ENCODE data around the gene UBE2N. TPM values are rescaled to one million over a fixed set of nuclear protein-coding genes. Genes with fewer than 3 reads are reported as not detected.
A peak's percentile ranks its signal among the peaks of the same experiment; 100 is the strongest.

The UBE2N gene
- total RNA-seq, 4 donors from 2014 or later, result 18.0 to 26.4 (median 22.1) TPM

GRCh38 chr12:93430280-93430679 lies 11.5 kb downstream of the UBE2N start:
- Histone ChIP-seq H3K36me3 (no peaks in the 10 kb centered on the region), H3K27ac (no peak overlapping the region), H3K4me1 (peaks cover 0 to 16% (median 11%) of the 10 kb centered on the region in 4 donors), H3K4me3 (no peak overlapping the region), H3K27me3 (no peaks in the 10 kb centered on the region), H3K9me3 (no peaks in the 10 kb centered on the region)
- TF ChIP-seq CTCF (IDR thresholded peaks at IDR 0.05), result no peak
- TF ChIP-seq POLR2A (IDR thresholded peaks at IDR 0.05), result no peak
- DNase-seq, result no peak

- DNase-seq, result no peak
- no peak for TF ChIP-seq CTCF (IDR thresholded peaks at IDR 0.05)
- TF ChIP-seq POLR2A (IDR thresholded peaks at IDR 0.05), result no peak
- H3K4me3 ChIP-seq, result no peak overlapping the region
- peaks cover 0 to 20% (median 14%) of the 10 kb centered on the region in 4 donors for H3K4me1 ChIP-seq
- H3K27ac ChIP-seq, result no peak overlapping the region
- no peaks in the 10 kb centered on the region for H3K9me3 ChIP-seq
- no peaks in the 10 kb centered on the region for H3K36me3 ChIP-seq
- no peaks in the 10 kb centered on the region for H3K27me3 ChIP-seq
Measured at GRCh38 chr12:93429852-93430251, 11.9 kb downstream of the UBE2N start.

GRCh38 chr12:93429448-93429847 lies 12.3 kb downstream of the UBE2N start:
- TF ChIP-seq POLR2A (IDR thresholded peaks at IDR 0.05), result no peak
- no peak for TF ChIP-seq CTCF (IDR thresholded peaks at IDR 0.05)
- H3K4me1 ChIP-seq, result peaks cover 0 to 24% (median 13%) of the 10 kb centered on the region in 4 donors
- no peak for DNase-seq
- no peak overlapping the region for H3K27ac ChIP-seq
- H3K27me3 ChIP-seq, result no peaks in the 10 kb centered on the region
- no peak overlapping the region for H3K4me3 ChIP-seq
- H3K36me3 ChIP-seq, result no peaks in the 10 kb centered on the region
- H3K9me3 ChIP-seq, result no peaks in the 10 kb centered on the region

GRCh38 chr12:93427779-93428564 lies 13.8 kb downstream of the UBE2N start:
- H3K4me1 ChIP-seq, result peaks cover 0 to 33% (median 12%) of the 10 kb centered on the region in 4 donors
- H3K4me3 ChIP-seq, result no peak overlapping the region
- no peak for DNase-seq
- H3K9me3 ChIP-seq, result no peaks in the 10 kb centered on the region
- no peaks in the 10 kb centered on the region for H3K36me3 ChIP-seq
- TF ChIP-seq CTCF (IDR thresholded peaks at IDR 0.05), result no peak
- no peak for TF ChIP-seq POLR2A (IDR thresholded peaks at IDR 0.05)
- peak overlapping the region in 1 of 4 donors; percentile 62 for H3K27ac ChIP-seq
- H3K27me3 ChIP-seq, result no peaks in the 10 kb centered on the region

- H3K27ac ChIP-seq, result peak overlapping the region in 2 of 4 donors; percentile 3 to 62
- no peaks in the 10 kb centered on the region for H3K36me3 ChIP-seq
- H3K9me3 ChIP-seq, result no peaks in the 10 kb centered on the region
- peaks cover 0 to 37% (median 12%) of the 10 kb centered on the region in 4 donors for H3K4me1 ChIP-seq
- DNase-seq, result no peak
- no peak overlapping the region for H3K4me3 ChIP-seq
- TF ChIP-seq POLR2A (IDR thresholded peaks at IDR 0.05), result no peak
- TF ChIP-seq CTCF (IDR thresholded peaks at IDR 0.05), result no peak
- H3K27me3 ChIP-seq, result no peaks in the 10 kb centered on the region
Measured at GRCh38 chr12:93426412-93426805, 15.3 kb downstream of the UBE2N start.
